GM18502 (cell line): ENCODE data around the gene MESP1.

ENCODE experiments used
- ATAC-seq: cut with Tn5 transposase; IDR thresholded peaks from one replicate; pipeline ENCODE4 v1.9.1; 2021; ENCODE audit warnings: mild to moderate bottlenecking; ENCODE audit not compliant: unreplicated experiment, poor library complexity

The MESP1 gene

GRCh38 chr15:89760303-89761008, 9.4 kb upstream of the MESP1 start:
- no peak for ATAC-seq

DNA sequence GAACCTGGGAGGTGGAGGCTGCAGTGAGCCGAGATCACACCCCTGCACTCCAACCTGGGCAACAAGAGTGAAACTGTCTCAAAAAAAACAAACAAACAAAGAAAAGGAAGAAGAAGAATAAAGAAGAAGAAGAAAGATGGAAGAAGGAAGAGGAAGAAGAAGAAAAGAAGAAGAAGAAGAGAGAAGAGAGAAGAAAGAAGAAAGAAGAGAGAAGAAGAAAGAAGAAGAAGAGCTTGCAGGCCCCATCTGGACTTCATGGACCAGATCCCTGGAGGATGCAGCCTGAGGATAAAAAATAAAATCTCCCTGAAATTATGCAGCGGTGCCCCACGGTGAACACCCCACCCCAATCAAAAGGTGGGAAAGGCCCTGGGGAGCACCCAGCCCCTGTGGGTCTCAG, 8.8 kb upstream of the MESP1 start:
- ATAC-seq, result no peak

- no peak for ATAC-seq
These were observed 7.9 kb upstream of the MESP1 start for GRCh38 chr15:89758981-89759380.

DNA sequence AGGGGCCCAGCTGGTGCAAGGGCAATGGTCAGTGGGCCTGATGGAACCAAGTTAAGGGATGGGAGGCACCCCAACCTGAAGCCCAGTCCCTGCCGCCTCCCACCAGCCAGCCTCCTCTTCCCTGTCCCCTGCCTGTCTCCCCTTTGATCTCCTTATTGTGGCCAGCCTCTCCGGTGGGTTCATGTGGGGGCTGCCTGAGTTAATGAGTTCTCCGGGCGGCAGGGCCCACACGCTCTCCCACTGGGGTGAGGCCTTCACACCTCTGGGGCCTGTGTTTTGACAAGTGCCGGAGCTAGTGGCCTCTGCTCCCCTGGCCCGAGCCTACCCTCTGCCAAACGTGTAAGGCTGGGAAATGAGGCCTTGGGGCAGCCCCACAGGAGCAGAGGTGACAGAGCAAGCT, 7.2 kb upstream of the MESP1 start:
- ATAC-seq, result no peak

- no peak for ATAC-seq
These were observed 5.8 kb upstream of the MESP1 start for GRCh38 chr15:89756897-89757296.

DNA sequence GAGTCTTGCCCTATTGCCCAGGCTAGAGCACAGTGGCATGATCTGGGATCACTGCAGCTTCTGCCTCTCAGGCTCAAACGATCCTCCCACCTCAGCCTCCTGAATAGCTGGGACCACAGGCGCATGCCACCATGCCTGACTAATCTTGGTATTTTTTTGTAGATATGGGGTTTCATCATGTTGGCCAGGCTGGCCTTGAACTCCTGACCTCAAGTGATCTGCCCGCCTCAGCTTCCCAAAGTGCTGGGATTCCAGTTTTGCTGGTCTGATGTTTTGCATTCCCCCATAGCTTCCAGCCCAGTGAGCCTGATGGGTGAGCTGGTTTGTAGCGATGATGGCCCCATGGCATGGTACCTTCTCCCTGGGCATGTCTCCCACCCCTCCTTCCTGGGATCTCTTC, 4.7 kb upstream of the MESP1 start:
- no peak for ATAC-seq

DNA sequence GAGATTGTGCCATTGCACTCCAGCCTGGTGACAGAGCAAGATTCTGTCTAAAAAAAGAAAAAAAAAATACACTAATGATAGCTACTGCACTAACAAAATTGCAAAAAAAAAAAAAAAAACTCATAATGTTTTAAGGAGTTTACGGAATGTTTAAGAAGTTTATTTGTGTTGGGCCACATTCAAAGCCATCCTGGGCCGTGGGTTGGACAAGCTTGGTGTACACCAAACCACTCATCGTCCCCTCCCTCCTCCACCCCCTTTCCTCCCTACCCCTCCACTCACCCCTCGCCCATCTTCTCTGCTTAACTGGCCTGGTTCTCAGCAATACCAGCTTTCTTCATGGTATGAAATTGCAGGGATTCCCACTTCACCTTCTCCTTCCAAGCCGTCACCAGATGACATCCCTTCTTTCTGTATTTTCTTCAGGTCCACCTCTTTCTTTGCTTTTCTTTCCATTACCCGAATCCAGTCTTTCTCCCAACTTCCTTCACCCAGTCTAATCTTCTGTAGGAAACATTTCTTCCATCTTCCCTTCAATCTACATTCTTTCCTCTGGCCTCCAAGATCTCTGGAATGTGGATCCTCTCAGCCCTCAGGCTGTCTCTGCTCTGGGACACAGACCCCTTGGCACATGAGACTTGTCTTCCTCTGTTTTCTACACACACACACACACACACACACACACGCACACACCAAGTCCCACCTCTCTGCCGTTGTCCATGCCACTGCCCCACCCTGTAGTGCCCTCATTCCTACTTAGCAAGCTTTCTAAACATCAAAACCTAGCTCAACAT, 3.5 kb upstream of the MESP1 start:
- no peak for ATAC-seq

DNA sequence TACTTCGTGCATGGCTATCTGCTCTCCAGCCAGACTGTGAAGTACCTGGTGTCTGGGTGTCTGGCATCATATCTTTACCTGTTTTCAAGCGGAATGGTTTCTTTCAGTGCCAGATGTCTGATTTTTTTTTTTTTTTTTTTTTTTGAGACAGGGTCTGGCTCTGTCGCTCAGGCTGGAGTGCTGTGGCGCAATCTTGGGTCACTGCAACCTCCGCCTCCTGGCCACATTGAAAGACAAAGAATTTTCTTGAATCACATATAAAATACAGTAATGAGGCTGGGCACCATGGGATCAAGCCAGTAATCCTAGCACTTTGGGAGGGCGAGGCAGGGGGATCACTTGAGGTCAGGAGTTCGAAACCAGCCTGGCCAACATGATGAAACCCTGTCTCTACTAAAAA, 2.8 kb upstream of the MESP1 start:
- no peak for ATAC-seq

GRCh38 chr15:89751748-89752147, 699 bp upstream of the MESP1 start:
- ATAC-seq, result no peak

DNA sequence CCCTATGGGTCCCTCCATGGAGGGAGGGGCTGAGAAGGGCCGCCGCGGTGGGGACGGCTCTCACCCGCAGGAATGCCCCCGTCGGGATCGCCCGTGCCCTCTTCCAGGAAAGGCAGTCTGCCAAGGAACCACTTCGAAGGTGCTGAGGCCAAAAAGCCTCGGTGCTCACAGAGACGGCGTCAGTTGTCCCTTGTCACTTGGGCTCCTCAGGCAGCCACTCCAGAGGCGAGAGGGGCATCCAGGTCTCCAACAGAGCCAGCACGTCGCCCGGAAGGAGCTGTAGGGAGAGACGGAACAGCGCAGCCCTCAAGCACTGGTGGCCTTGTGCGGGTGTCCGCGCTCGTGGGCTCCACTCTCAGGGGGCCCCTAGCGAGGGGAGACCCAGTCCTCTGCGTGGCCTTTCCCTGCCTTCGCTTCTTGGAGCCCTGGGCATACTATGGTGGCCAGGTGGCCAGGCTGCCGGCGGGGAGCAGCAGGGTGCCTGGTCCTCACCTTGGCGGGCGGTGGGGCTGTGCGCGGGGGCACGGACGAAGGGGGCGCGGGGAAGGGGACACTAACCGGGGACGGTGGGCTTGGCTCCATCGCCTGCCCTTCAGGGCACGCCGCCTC, 994 bp downstream of the MESP1 start:
- ATAC-seq, result no peak

GRCh38 chr15:89749526-89749925, 1.5 kb downstream of the MESP1 start:
- ATAC-seq, result no peak

DNA sequence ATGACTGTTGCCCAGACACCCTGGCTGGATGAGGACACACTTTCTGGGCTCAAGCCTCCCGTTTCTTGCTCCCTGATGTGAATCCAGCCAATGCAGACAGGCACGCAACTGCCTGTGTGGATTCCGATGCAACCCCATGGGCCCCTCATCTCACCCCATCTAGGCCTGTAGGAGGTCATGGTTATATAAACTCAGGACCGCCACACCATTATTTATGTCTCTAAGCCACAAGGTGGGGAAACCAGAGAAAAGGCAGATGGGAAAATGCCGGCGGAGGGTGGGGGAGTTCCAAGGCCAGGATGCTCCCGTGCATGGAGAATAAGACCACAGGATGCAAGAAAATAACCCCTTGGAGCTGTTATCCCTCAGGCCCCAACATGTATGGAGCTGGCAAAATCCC, 2.0 kb downstream of the MESP1 start:
- no peak for ATAC-seq

GRCh38 chr15:89747708-89748682, 3.1 kb downstream of the MESP1 start:
- ATAC-seq, result no peak

- ATAC-seq, result no peak
These were observed 4.7 kb downstream of the MESP1 start for GRCh38 chr15:89746386-89746780.

DNA sequence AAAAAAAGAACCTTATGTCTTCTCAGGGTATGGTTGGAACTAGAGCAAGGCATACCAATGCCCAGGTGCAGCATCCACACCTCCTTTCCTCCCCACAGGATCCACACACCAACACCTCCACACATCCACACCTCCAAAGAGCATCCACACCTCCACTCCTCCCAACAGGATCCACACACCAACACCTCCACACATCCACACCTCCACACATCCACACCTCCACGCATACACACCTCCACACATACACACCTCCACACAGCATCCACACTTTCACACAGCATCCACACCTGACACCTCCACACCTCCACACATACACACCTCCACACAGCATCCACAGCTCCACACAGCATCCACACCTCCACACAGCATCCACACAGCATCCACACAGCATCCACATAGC, 5.3 kb downstream of the MESP1 start:
- ATAC-seq, result no peak

DNA sequence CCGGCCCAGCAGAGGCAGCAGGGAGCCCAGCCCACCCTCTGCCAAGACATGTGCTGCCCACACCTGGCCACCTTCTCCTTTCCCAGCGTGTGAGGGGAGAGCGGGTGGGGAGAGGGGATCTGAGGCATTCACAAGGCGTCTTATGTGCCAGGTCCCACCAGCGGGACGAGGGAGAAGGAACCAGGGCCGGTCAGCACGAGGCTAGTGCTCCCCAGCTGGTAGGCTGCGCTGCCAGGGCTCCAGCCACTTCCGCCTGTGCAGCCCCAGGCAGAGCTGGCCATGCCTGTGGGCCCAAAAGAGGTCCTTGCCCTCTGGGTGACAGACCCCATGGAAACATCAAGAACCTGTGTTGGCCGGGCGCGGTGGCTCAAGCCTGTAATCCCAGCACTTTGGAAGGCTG, 5.9 kb downstream of the MESP1 start:
- ATAC-seq, result no peak

DNA sequence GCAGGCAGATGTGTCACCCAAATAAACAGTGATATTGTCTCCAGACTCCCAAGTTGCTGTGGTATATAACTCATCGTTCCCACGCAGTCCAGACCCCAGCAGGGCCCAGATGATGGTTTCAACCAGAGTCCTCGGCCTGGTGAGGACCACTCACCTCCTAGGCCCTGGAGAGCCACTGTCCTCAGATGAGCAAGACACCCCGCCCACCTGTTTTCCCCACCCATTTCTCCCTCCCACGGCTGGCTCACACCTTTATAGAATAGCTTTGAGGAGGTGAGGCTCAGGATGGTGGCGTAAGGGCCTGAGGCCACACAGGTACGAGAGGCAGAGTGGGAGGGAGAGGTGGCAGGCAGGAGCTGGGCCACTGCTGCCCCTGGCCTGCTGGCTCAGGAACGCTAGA, 7.5 kb downstream of the MESP1 start:
- ATAC-seq, result no peak

GRCh38 chr15:89743011-89743410, 8.0 kb downstream of the MESP1 start:
- ATAC-seq, result no peak

- ATAC-seq, result peak; percentile 68
These were observed 10.9 kb downstream of the MESP1 start for GRCh38 chr15:89740137-89740536.

- no peak for ATAC-seq
These were observed 15.3 kb downstream of the MESP1 start for GRCh38 chr15:89735773-89736172.
